Measurements from ENCODE around the gene CPZ. TPM values are rescaled to one million over a fixed set of nuclear protein-coding genes. Genes with fewer than 3 reads are reported as not detected.

The CPZ gene
- total RNA-seq, 1 donor from 2014 or later: 4.9 TPM

- Mint-ChIP-seq H3K27me3 (peaks cover 31% of the 10 kb centered on the region), H3K27ac (no peak overlapping the region), H3K9me3 (no peaks in the 10 kb centered on the region), H3K36me3 (no peaks in the 10 kb centered on the region), H3K4me3 (no peak overlapping the region), H3K4me1 (ENCODE audit: unreplicated experiment) (no peaks in the 10 kb centered on the region)
- DNase-seq (ENCODE audit: extremely low spot score, unreplicated experiment): peak; percentile 45
- TF ChIP-seq CTCF (conservative IDR thresholded peaks at IDR 0.05): no peak
Observed at GRCh38 chr4:8648296-8648695, 55.7 kb downstream of the CPZ start.

GRCh38 chr4:8648816-8649630 is 56.5 kb downstream of the CPZ start:
- DNase-seq (ENCODE audit: extremely low spot score, unreplicated experiment): peak; percentile 58
- Mint-ChIP-seq H3K27me3 (peaks cover 28% of the 10 kb centered on the region), H3K4me3 (no peak overlapping the region), H3K4me1 (ENCODE audit: unreplicated experiment) (no peaks in the 10 kb centered on the region), H3K9me3 (no peaks in the 10 kb centered on the region), H3K27ac (no peak overlapping the region), H3K36me3 (no peaks in the 10 kb centered on the region)
- TF ChIP-seq CTCF (conservative IDR thresholded peaks at IDR 0.05): no peak

- no peak overlapping the region for H3K27ac Mint-ChIP-seq
- peaks cover 33% of the 10 kb centered on the region for H3K27me3 Mint-ChIP-seq
- no peaks in the 10 kb centered on the region for H3K36me3 Mint-ChIP-seq
- no peaks in the 10 kb centered on the region for H3K9me3 Mint-ChIP-seq
- H3K4me1 Mint-ChIP-seq (ENCODE audit: unreplicated experiment): no peaks in the 10 kb centered on the region
- no peak overlapping the region for H3K4me3 Mint-ChIP-seq
- DNase-seq (ENCODE audit: extremely low spot score, unreplicated experiment): peak; percentile 50
- no peak for TF ChIP-seq CTCF (conservative IDR thresholded peaks at IDR 0.05)
Observed at GRCh38 chr4:8649631-8650361, 57.2 kb downstream of the CPZ start.

GRCh38 chr4:8651661-8652180 is 59.2 kb downstream of the CPZ start:
- no peaks in the 10 kb centered on the region for H3K4me1 Mint-ChIP-seq (ENCODE audit: unreplicated experiment)
- no peaks in the 10 kb centered on the region for H3K36me3 Mint-ChIP-seq
- H3K9me3 Mint-ChIP-seq: no peaks in the 10 kb centered on the region
- H3K27me3 Mint-ChIP-seq: peaks cover 39% of the 10 kb centered on the region
- DNase-seq (ENCODE audit: extremely low spot score, unreplicated experiment): peak; percentile 66
- TF ChIP-seq CTCF (conservative IDR thresholded peaks at IDR 0.05): no peak
- no peak overlapping the region for H3K27ac Mint-ChIP-seq
- no peak overlapping the region for H3K4me3 Mint-ChIP-seq

GRCh38 chr4:8652181-8653078 is 59.9 kb downstream of the CPZ start:
- no peaks in the 10 kb centered on the region for H3K36me3 Mint-ChIP-seq
- no peak overlapping the region for H3K27ac Mint-ChIP-seq
- H3K27me3 Mint-ChIP-seq: peaks cover 39% of the 10 kb centered on the region
- no peaks in the 10 kb centered on the region for H3K9me3 Mint-ChIP-seq
- H3K4me3 Mint-ChIP-seq: no peak overlapping the region
- TF ChIP-seq CTCF (conservative IDR thresholded peaks at IDR 0.05): no peak
- no peaks in the 10 kb centered on the region for H3K4me1 Mint-ChIP-seq (ENCODE audit: unreplicated experiment)
- peak; percentile 64 for DNase-seq (ENCODE audit: extremely low spot score, unreplicated experiment)
